ENCODE data around the gene USP6NL. TPM values are rescaled to one million over a fixed set of nuclear protein-coding genes. Genes with fewer than 3 reads are reported as not detected.

USP6NL gene
- total RNA-seq, 4 donors from 2014 or later, result 28.8 to 56.4 (median 34.0) TPM

- no peak for DNase-seq
These were observed 162.8 kb downstream of the USP6NL start for GRCh38 chr10:11448545-11449244.

GRCh38 chr10:11448190-11448544, 163.3 kb downstream of the USP6NL start:
- DNase-seq, result no peak

More at GRCh38 chr10:11448545-11449244, 162.8 kb downstream of the USP6NL start:
- WGBS, 2 donors, result 34 to 36% methylated on average over 9 to 12 of the region's 12 CpGs
- Histone ChIP-seq H3K27me3 (peaks cover 0 to 46% (median 0%) of the 10 kb centered on the region in 4 donors), H3K27ac (no peak overlapping the region), H3K4me1 (no peaks in the 10 kb centered on the region), H3K4me3 (no peak overlapping the region), H3K9me3 (no peaks in the 10 kb centered on the region), H3K36me3 (no peaks in the 10 kb centered on the region)
- intact Hi-C loops (cut with DNase I), result no loop called here
- no peak for TF ChIP-seq POLR2A (IDR thresholded peaks at IDR 0.05)
- TF ChIP-seq, protein P1, sequence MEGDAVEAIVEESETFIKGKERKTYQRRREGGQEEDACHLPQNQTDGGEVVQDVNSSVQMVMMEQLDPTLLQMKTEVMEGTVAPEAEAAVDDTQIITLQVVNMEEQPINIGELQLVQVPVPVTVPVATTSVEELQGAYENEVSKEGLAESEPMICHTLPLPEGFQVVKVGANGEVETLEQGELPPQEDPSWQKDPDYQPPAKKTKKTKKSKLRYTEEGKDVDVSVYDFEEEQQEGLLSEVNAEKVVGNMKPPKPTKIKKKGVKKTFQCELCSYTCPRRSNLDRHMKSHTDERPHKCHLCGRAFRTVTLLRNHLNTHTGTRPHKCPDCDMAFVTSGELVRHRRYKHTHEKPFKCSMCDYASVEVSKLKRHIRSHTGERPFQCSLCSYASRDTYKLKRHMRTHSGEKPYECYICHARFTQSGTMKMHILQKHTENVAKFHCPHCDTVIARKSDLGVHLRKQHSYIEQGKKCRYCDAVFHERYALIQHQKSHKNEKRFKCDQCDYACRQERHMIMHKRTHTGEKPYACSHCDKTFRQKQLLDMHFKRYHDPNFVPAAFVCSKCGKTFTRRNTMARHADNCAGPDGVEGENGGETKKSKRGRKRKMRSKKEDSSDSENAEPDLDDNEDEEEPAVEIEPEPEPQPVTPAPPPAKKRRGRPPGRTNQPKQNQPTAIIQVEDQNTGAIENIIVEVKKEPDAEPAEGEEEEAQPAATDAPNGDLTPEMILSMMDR (IDR thresholded peaks at IDR 0.05), result no peak

GRCh38 chr10:11447586-11447985, 163.9 kb downstream of the USP6NL start:
- Histone ChIP-seq H3K4me1 (no peaks in the 10 kb centered on the region), H3K4me3 (no peak overlapping the region), H3K27ac (no peak overlapping the region), H3K36me3 (no peaks in the 10 kb centered on the region), H3K27me3 (peaks cover 0 to 46% (median 0%) of the 10 kb centered on the region in 4 donors), H3K9me3 (no peaks in the 10 kb centered on the region)
- no peak for DNase-seq
- TF ChIP-seq, protein P1 (IDR thresholded peaks at IDR 0.05), result no peak
- no peak for TF ChIP-seq POLR2A (IDR thresholded peaks at IDR 0.05)
- 82 to 84% methylated on average over 2 of the region's 9 CpGs for WGBS, 2 donors
- intact Hi-C loops (cut with DNase I), result no loop called here

More at GRCh38 chr10:11448190-11448544, 163.3 kb downstream of the USP6NL start:
- Histone ChIP-seq H3K36me3 (no peaks in the 10 kb centered on the region), H3K9me3 (no peaks in the 10 kb centered on the region), H3K27ac (no peak overlapping the region), H3K4me3 (no peak overlapping the region), H3K4me1 (no peaks in the 10 kb centered on the region), H3K27me3 (peaks cover 0 to 46% (median 0%) of the 10 kb centered on the region in 4 donors)
- TF ChIP-seq POLR2A (IDR thresholded peaks at IDR 0.05), result no peak
- TF ChIP-seq, protein P1 (IDR thresholded peaks at IDR 0.05), result no peak
- intact Hi-C loops (cut with DNase I), result no loop called here
- 50 to 67% methylated on average over 7 of the region's 8 CpGs for WGBS, 2 donors

- H3K27ac ChIP-seq, result no peak overlapping the region
- TF ChIP-seq POLR2A (IDR thresholded peaks at IDR 0.05), result no peak
- TF ChIP-seq, protein P1 (IDR thresholded peaks at IDR 0.05), result no peak
- H3K9me3 ChIP-seq, result no peaks in the 10 kb centered on the region
- no peaks in the 10 kb centered on the region for H3K36me3 ChIP-seq
- H3K27me3 ChIP-seq, result peaks cover 0 to 46% (median 0%) of the 10 kb centered on the region in 4 donors
- H3K4me1 ChIP-seq, result no peaks in the 10 kb centered on the region
- WGBS, 2 donors, result 93 to 97% methylated on average over 3 to 4 of the region's 4 CpGs
- no peak for DNase-seq
- intact Hi-C loops (cut with DNase I), result no loop called here
- no peak overlapping the region for H3K4me3 ChIP-seq
These were observed 164.6 kb downstream of the USP6NL start for GRCh38 chr10:11446864-11447263.

DNA sequence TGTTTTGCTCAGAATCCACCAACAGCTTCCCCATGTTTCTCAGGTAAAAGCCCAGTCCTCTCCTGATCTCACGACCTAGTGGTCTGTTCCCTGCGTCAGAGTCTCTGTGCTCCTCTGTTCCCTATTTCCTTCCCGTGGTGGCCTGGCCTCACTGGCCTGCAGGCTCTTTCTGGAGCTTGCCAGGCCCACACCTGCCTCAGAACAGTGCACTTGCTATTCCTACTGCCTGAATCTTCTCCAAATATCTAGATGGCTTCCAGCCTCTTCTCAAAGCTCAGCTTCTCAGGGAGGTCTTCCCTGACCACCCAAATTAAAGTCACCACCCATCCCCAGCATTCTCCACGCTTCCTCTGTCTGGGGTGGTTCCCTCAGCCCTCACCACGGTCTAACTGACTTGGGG, 165.3 kb downstream of the USP6NL start:
- no peaks in the 10 kb centered on the region for H3K36me3 ChIP-seq
- H3K4me3 ChIP-seq, result no peak overlapping the region
- no peak overlapping the region for H3K27ac ChIP-seq
- TF ChIP-seq, protein P1 (IDR thresholded peaks at IDR 0.05), result no peak
- no peak for TF ChIP-seq POLR2A (IDR thresholded peaks at IDR 0.05)
- 59 to 82% methylated on average over 5 of the region's 5 CpGs for WGBS, 2 donors
- H3K4me1 ChIP-seq, result no peaks in the 10 kb centered on the region
- peaks cover 0 to 46% (median 0%) of the 10 kb centered on the region in 4 donors for H3K27me3 ChIP-seq
- H3K9me3 ChIP-seq, result no peaks in the 10 kb centered on the region
- DNase-seq, result no peak
- intact Hi-C loops (cut with DNase I), result no loop called here
